Activated CD8-positive, alpha-beta memory T cell treated with anti-CD3 and anti-CD28 coated beads, Interleukin-2, amount 50 U/mL, for 4 hours (primary cell): Measurements from ENCODE around the gene LRRIQ4.
A peak's percentile ranks its signal among the peaks of the same experiment; 100 is the strongest.

Experiments used
- DNase-seq: peaks from one replicate; pipeline ENCODE4 v3.0.0-alpha.2; 2020

Gene LRRIQ4

GRCh38 chr3:169811631-169812331, 889 bp upstream of the LRRIQ4 start:
- DNase-seq: peak; percentile 18

- DNase-seq: no peak
These were observed 608 bp downstream of the LRRIQ4 start for GRCh38 chr3:169813278-169813677.

- peak; percentile 76 for DNase-seq
These were observed 1.3 kb downstream of the LRRIQ4 start for GRCh38 chr3:169813757-169814517.

- no peak for DNase-seq
These were observed 3.0 kb downstream of the LRRIQ4 start for GRCh38 chr3:169815590-169816150.

- no peak for DNase-seq
These were observed 5.6 kb downstream of the LRRIQ4 start for GRCh38 chr3:169818316-169818715.

- DNase-seq: no peak
These were observed 9.4 kb downstream of the LRRIQ4 start for GRCh38 chr3:169822091-169822490.

- DNase-seq: no peak
These were observed 9.9 kb downstream of the LRRIQ4 start for GRCh38 chr3:169822540-169822939.

GRCh38 chr3:169822983-169823382, 10.3 kb downstream of the LRRIQ4 start:
- DNase-seq: no peak

- no peak for DNase-seq
These were observed 12.6 kb downstream of the LRRIQ4 start for GRCh38 chr3:169825316-169825715.

GRCh38 chr3:169827712-169828111, 15.0 kb downstream of the LRRIQ4 start:
- DNase-seq: no peak

GRCh38 chr3:169835533-169835932, 22.9 kb downstream of the LRRIQ4 start:
- DNase-seq: no peak

- no peak for DNase-seq
These were observed 23.6 kb downstream of the LRRIQ4 start for GRCh38 chr3:169836078-169836941.

GRCh38 chr3:169836942-169837275, 24.2 kb downstream of the LRRIQ4 start:
- DNase-seq: no peak

- DNase-seq: no peak
These were observed 25.9 kb downstream of the LRRIQ4 start for GRCh38 chr3:169838511-169839030.

- no peak for DNase-seq
These were observed 28.5 kb downstream of the LRRIQ4 start for GRCh38 chr3:169841171-169841570.

GRCh38 chr3:169842960-169843359, 30.3 kb downstream of the LRRIQ4 start:
- no peak for DNase-seq

GRCh38 chr3:169846458-169847193, 34.0 kb downstream of the LRRIQ4 start:
- no peak for DNase-seq

- DNase-seq: no peak
These were observed 35.2 kb downstream of the LRRIQ4 start for GRCh38 chr3:169847896-169848295.

- no peak for DNase-seq
These were observed 36.1 kb downstream of the LRRIQ4 start for GRCh38 chr3:169848741-169849140.

- no peak for DNase-seq
These were observed 37.9 kb downstream of the LRRIQ4 start for GRCh38 chr3:169850618-169851017.

- no peak for DNase-seq
These were observed 42.8 kb downstream of the LRRIQ4 start for GRCh38 chr3:169855514-169855913.

GRCh38 chr3:169857811-169858210, 45.1 kb downstream of the LRRIQ4 start:
- DNase-seq: no peak
